GM19023 (cell line): ENCODE measurements around the gene RABGAP1L.

Experiments
- ATAC-seq: cut with Tn5 transposase; IDR thresholded peaks from one replicate; pipeline ENCODE4 v1.9.1; 2021; ENCODE audit warnings: mild to moderate bottlenecking, moderate library complexity; ENCODE audit not compliant: unreplicated experiment

The RABGAP1L gene

DNA sequence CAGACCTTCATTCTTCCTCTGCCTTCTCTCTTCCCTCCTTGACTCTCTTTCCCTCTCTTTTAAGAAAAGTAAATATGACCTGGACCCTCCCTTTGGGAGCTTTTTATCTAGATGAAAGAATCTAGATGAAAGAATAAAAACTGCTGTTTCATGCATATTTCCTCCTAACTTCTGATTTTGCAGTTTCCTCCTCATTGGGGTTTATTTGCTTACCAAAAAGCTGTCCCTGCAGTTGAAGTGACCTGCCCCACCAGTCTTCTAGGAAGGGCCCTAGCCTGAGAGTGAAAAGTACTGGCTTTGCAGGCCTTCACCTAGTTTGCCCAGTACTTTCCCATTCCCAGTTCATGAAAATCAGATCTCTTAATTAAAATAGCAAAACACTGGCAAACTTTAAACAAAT, 812.1 kb downstream of the RABGAP1L start:
- no peak for ATAC-seq

DNA sequence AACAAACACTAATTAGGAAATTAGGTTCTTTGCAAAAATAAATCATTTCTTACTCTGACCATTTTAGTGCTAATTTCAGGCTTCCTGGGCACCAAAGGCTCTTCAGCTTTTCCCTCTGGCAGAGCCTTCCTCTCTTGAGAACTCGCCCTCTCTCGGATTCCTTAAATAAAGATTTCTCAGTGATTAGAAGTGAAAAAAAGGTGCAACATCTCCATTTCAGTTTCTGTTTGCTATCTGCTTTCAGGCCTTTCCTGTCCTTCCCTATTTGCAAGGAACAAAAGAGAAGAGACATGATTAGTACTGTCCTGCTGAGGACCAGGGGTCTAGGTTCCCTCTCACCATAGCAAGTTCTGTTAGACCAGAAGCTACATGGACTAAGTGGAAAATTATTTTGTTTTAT, 812.6 kb downstream of the RABGAP1L start:
- no peak for ATAC-seq

DNA sequence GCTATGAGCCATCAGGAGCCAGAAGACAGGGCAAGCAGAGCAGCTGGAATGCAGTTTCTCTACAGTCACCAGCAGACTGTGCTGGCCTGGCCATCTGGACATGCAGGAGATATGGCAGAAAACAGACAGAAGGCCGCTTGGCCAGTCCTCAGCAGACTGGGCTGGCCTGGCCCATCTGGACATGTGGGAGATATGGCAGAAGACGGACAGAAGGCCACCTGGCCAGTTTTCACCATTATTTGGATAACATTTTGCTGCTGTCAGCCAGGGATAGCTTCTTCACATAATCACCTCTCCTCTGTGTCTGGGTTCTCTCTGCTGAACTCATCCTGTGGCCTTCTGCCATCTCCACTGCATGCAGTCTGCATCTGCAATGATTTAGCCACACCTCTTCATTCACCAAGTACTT, 815.4 kb downstream of the RABGAP1L start:
- ATAC-seq: no peak

DNA sequence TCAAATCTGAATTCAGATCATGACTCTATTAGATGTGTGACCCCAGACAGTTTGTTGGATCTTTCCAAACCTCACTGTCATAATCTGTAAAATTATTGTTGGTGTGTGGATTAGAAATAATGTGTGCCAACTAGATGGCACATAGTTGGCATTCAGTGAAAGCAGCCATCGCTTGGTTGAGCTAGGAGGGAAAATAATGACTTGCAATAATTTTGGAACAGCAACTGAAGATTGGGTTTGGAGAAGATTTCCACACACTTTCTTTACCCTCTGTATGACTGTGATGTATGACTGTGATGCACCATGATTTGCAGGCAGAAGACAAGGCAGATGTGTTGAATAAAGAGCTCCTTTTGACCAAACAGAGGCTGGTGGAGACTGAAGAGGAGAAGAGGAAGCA, 816.4 kb downstream of the RABGAP1L start:
- ATAC-seq: no peak

DNA sequence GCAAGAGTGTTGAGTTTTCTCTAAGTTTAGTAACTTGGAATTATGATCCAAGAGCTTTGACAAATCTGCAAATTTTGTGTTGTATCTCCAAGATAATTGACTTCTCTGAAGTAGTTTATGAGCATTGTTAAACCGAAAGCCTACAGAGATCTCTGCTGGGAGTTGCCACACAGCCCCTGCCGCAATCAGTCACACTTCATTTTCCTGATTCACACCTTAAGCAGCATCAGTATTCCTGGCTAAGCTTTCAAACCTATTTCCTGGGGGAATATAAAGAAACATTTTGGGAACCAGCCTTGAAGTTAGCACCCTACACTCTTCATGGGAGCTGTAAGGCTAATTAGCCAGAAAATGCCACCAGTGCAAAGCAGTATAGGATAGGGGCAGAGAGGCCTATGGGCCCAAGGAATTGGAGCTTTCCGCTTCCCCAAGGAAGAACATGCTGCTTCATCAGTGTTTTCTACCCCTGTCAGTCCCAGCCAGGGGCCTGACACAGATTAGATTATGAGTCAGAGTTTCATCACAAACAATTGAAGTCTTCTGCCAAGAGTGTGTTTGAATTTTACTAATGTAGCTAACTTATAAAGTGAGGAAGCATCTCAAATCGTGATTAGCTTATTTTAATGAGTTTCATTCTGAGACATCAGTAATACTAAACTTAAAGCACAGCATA, 817.3 kb downstream of the RABGAP1L start:
- no peak for ATAC-seq

DNA sequence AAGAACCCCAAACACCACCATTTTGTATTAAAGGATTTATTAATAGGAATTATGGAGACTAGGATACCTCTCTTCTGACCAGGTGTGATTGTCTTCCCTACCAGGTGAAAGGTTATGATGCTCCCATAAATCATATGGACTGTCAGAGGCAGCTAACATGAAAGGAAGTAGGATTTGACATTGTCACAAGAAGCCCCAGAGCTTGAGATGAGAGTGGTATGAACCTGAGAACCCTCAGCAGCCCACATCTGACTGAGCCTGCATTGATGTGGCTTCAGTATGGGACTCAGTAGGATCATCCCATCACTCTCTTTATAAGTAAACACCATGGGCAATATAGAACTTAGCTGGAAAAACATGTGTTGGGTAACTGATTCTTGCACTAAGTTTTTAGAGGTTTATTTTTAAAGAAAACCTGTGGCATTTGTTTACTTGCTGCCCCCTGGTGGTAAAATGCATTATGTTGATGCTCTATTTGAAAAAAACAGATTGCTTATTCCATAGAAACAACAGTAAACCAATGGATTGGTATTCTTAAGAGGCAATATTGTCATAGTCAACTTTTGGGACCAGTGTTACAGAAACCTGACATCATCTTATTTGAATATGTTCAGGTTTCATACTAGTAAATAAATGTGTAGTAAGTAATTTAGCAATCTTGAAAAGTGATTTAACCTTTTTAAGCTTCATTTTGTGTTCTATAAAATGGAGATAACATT, 823.8 kb downstream of the RABGAP1L start:
- ATAC-seq: no peak

DNA sequence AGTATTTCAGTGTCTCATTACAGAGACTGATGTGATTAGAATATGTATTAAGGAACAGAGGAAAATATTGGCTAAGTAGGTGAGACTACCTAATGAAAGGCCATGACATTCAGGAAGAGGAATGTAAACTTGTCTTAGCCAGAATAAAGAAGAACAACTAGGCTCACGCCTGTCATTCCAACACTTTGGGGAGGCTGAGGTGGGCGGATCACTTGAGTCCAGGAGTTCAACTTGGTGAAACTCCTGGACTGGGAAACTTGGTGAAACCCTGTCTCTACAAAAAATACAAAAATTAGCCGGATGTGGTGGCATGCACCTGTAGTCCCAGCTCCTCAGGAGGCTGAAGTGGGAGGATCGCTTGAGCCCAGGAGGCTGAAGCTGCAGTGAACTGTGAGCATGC, 825.6 kb downstream of the RABGAP1L start:
- ATAC-seq: no peak

DNA sequence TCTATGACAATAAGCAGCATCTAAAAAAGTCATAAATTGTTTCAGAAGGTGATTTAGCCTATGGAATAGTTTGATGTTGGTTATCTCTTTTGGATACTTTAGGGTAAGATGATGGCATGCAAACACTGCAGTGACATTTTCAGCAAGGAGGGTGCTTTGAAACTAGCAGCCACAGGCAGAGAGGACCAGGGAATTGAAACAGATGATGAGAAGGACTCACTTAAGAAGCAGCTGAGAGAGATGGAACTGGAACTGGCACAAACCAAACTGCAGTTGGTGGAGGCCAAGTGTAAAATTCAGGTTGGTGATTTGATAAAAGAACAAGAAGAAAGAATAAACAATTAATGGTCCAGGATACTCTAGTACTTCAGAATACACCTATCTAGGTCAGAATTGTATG, 829.2 kb downstream of the RABGAP1L start:
- no peak for ATAC-seq

DNA sequence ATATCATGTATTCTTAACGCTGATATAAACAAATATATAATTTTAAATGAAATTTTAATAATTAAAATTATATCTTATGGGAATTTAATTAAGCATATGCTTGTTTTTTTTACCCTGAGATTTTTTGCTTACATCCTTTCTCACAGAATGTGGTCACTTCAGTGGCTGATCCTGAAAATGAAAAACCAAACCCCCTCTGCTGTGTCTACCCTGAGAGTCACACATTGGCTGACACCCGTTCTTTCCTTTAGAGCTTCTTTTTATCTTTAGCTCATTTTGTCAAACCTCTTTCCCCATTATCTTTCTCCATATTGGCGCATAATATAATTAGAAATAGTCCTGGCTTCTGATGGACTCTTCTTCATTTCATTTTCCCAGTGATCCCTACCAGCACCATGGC, 829.7 kb downstream of the RABGAP1L start:
- ATAC-seq: no peak

DNA sequence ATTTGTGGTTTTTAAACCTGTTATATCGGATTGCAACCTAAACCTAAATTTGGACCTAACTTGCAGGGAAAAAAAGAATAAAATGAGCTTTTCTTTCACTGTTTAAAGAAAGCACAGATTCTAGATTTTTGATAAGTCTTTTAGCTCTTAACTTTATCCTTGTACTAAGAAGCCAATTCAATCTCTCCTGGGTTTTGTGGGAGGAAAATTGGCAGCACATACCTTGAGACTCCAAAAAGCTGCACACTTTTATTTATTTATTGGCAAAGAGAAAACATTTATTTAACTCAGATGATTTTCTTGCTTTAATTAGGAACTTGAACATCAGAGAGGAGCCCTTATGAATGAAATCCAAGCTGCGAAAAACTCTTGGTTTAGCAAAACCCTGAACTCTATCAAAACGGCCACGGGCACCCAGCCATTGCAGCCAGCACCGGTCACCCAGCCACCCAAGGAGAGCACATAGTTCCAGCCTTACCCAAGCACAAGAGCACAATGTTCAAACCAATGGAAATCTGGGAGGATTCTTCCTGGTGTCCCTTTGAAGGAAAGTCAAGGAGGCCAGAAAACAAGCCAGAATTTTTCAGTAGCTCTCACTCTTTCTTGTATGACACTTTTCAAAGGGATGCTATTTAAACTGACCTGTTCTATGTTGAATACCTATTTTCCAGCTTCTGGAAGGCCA, 830.4 kb downstream of the RABGAP1L start:
- no peak for ATAC-seq

DNA sequence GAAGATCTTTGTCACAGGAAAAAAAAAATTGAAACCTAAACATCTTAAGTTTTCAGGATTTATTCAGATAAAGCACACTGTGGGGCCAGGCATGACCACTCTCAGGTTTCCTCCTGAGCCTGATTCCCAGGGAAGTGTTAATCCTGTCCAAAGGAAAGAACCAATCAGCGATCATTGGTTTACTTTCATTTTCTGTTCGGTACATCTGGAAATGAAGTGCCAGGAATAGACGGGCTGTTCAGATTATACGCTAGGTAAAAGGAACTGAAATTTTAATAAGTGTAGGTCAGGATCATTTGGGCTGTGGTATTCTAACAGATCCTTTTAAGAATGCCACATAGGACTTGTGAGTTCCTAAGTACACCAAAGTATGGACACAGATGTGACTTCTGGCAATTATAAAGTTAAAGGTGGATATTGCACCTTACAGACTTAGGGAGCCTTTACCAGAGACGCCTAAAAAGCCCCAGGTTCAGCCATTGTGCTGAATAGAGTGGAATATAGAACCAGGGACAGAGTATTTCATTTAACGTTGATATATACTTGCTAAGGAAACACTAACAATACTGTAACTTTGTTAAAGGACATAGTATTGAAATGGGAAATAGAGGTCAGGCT, 831.2 kb downstream of the RABGAP1L start:
- no peak for ATAC-seq

DNA sequence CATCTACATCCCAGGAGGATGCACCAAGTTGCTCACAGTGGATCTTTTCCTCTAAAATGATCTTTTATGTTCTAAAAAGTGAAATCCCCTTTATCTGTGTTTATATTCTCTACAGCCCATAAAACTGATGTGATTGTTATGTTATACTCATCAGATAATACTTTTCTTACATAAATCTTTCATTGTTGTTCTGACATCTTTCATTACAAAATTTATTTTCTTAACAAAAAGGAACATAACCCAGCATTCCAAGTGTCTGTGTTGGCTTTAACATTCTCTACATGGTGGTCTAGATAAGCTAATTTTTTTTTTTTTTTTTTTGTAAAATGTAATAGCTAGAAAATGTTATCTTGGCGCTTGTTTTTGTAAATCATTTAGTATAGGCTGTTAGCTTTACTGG, 832.2 kb downstream of the RABGAP1L start:
- no peak for ATAC-seq

DNA sequence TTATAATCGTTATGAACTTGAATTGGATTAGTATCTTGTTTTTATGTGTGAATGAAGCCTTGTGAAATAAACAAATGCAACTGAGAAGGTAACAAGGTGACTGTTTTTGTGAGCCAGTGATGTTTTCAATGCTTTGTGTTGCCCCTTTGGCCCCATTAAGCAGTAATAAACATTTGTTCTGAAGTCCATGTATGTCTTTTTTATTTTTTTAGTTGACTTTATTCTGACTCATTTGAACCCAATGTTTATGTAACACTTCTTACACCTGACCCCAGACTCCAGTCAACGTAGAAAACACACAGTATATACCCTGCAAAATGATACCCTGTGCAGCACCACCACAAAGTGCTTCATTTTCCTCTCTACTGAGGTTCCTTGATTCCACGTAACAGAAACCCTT, 835.8 kb downstream of the RABGAP1L start:
- ATAC-seq: no peak

DNA sequence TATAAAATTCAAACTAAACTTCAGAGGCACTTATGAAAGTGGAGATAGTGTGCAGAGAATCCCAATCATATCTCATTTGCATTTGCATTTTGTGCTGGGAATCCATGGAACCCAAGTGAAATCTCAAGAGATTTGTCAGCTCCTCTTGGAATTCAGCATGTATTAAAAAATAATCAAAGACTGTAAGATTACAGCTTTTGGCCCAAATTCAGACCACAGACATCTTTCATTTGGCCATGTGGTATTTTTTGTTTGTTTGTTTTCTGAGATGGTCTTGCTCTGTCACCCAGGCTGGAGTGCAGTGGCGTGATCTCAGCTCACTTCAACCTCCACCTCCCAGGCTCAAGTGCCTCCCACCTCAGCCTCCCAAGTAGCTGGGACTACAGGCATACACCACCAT, 836.6 kb downstream of the RABGAP1L start:
- ATAC-seq: no peak

DNA sequence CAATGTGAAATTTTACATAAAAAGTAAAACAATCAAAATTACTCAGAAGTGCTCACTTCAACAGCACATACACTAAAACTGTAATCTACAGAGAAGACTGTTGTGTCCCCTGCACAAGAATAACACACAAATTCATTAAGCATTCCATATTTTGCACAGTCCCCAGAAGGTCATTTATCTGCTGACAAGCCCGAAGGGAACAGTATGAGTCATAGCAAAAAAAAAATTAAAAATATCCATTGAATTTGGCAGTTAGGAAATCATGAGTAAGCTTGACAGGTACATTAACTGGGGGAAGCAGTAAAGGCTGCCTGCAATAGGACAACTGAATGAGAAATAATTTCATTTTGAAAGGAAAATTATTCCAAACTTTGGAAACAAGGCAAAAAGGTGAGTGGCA, 837.2 kb downstream of the RABGAP1L start:
- no peak for ATAC-seq

DNA sequence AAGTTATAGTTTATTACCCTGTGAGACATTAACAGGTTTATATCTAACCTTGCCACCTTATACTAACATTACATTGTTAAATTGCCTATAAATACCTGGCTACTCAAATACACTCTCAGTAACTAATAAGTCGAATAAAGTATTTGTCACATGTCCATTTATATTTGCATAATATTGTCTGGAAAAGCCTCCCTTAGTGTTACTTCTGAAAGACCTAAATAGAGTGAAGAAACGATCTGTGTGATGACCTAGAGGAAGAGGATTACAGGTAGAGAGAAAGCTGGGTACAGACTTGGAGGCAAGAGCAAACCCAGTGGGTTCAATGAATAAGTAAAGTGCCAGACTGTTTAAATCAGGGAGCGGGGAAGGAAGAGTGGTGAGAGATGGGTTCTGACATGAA, 837.7 kb downstream of the RABGAP1L start:
- no peak for ATAC-seq

DNA sequence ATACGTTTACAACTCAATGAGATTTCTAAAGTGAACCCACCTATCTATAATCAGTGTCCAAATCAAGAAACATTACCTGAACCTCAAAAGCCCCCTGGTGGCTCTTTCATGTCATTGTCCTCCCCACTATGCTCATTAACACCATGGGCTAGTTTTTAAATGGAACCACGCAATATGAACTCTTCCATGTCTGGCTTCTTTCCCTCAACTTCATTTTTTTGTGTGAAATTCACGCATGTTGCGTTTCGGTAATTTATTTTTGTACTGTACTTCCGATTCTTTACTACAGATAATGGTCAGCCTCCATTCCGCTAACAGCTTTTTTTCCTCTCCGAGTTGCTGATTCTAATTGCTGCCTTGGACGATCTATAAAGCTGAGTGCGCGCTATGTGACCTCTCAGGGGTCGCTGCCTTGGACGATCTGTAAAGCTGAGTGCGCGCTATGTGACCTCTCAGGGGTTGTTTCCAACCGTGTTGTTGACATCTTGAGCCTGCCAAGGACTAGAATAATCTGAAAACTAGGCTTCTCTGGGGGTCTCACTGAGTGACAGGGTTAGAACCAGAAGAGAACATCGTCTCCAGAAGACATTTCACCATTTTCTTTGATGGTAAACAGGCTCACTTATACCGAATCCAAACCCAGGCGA, 839.4 kb downstream of the RABGAP1L start:
- ATAC-seq: no peak

DNA sequence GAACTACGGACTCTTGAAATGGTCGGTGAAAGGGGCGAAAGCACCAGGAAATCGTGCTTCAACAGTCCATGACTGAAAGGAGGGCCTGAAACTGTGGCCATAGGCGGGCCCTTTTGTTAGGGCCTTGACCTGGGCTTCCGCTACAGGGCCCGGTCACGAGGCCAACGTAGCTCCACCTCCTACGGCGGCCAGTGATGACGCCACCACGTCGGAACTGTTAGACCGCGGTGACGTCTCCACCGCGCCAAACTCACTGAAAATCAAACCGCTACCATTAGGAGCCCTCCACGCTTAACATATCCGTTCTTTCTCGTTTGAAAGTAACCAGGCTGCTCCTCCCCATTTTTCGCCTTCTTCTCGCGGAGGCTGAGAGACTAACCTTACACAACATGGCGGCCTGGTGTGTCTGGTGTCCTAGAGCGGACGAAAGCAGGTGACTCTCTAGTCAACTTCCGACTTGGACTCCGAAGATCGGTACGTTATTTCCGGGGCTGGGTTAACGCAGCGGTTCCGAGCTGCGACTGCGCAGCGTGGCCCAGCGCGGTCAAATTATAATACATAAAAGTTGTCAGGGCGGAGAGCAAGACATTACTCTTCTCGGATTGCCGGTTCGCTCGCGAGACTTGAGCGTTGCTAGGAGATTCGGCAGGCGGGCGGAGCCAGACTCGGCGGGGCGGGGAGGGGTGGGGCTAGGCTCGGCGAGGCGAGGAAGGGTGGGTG, 840.1 kb downstream of the RABGAP1L start:
- peak; percentile 82 for ATAC-seq

DNA sequence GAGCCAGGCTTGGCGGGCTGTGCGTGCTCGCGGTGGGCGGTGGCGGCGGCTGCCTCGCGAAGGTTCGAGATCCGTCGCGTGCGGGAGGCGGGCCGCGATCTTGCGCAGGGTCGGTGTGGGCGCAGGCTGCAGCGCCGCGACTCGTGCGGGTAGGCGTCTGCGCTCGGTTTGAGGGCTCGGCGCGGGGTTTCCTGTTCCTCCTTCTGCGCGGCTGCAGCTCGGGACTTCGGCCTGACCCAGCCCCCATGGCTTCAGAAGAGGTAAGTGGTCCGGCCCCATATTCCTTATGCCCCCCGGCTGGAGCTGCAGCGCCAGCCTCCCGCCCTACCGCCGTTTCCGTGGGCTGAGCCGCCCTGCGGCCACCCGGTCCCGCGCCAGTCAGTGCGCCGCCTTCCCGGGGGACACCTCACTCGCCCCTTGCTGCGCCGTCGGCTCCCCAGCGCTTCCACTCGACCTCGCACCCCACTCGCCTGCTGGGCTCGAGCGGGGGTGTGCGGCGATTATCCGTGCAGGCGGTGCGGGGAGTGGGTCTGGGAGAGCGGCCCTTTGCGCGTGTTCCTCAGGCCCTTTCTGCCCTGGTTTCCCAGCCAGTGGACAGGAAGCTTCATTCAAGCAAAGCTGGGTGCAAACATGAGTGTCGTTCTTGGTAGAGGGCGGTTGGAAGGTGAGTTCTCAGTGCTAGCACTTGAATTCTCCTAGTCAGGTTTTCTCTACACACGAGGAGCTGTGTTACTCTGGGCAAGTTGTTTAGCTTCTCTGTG, 840.8 kb downstream of the RABGAP1L start, which contains the start of gene CACYBP:
TSS of gene CACYBP (plus strand) at position 12 of the 761 bp plus-strand sequence. CDS start at position 246, 234 bp downstream.
- peak; percentile 7 for ATAC-seq
